HCT116 (cell line): ENCODE results near the gene FRMPD1.

Source experiments
- CEBPB ChIP-seq: IDR thresholded peaks from 2 replicates; pipeline ENCODE4 v1.6.1; 2012; ENCODE audit warnings: low read depth
- CTCF ChIP-seq, 3 experiments: fragments of 200-600 bp in 1 of 3; sonication (generic) in 1 of 3; IDR thresholded peaks in 2 of 3; conservative IDR thresholded peaks in 1 of 3; 2 replicates each; pipeline ENCODE4 v1.5.1; 2012 to 2017; ENCODE audit warnings: low read depth in 2 of 3, low read length in 2 of 3, antibody characterized with exemption in 1 of 3, borderline replicate concordance in 1 of 3, control low read depth in 1 of 3, mild to moderate bottlenecking in 1 of 3, mixed read lengths in 1 of 3, mixed run types in 1 of 3, moderate library complexity in 1 of 3; ENCODE audit not compliant: insufficient read depth in 1 of 3
- EGR1 ChIP-seq: IDR thresholded peaks from 2 replicates; pipeline ENCODE4 v1.6.1; 2012; ENCODE audit warnings: low read depth
- EZH2 ChIP-seq: fragments of 200-600 bp; sonication (generic); IDR thresholded peaks from 2 replicates; pipeline ENCODE4 v1.6.1; 2017; ENCODE audit warnings: antibody characterized with exemption, mixed run types
- EZH2phosphoT487 ChIP-seq: fragments of 200-600 bp; IDR thresholded peaks from 2 replicates; pipeline ENCODE4 v1.6.1; 2018; ENCODE audit warnings: antibody characterized with exemption, borderline replicate concordance
- MAX ChIP-seq: IDR thresholded peaks from 2 replicates; pipeline ENCODE4 v1.6.1; 2012
- POLR2A ChIP-seq: IDR thresholded peaks from 2 replicates; pipeline ENCODE4 v1.7.0; 2011; ENCODE audit warnings: borderline replicate concordance; ENCODE audit not compliant: insufficient read depth, insufficient read length; ENCODE audit errors: extremely low read depth
- SIN3A ChIP-seq: IDR thresholded peaks from 2 replicates; pipeline ENCODE4 v1.6.1; 2012; ENCODE audit warnings: low read depth
- SRF ChIP-seq: IDR thresholded peaks from 2 replicates; pipeline ENCODE4 v1.6.1; 2012; ENCODE audit warnings: low read depth
- TCF7L2 ChIP-seq: IDR thresholded peaks from 2 replicates; pipeline ENCODE4 v1.7.0; 2011; ENCODE audit warnings: borderline replicate concordance, inconsistent platforms; ENCODE audit not compliant: insufficient read depth, insufficient read length; ENCODE audit errors: extremely low read depth
- YY1 ChIP-seq: IDR thresholded peaks from 2 replicates; pipeline ENCODE4 v1.6.1; 2011; ENCODE audit warnings: low read length, low read depth, moderate library complexity, mild to moderate bottlenecking; ENCODE audit not compliant: insufficient replicate concordance; ENCODE audit errors: extremely low read depth
- ZFX ChIP-seq: fragments of 450-650 bp; IDR thresholded peaks from 2 replicates; pipeline ENCODE4 v1.6.1; 2017
- TF ChIP-seq, protein P1 (sequence below): IDR thresholded peaks from 2 replicates; pipeline ENCODE4 v1.6.1; 2012; ENCODE audit warnings: low read depth
- TF ChIP-seq, protein P2 (sequence below): IDR thresholded peaks from 2 replicates; pipeline ENCODE4 v1.6.1; 2011; ENCODE audit warnings: mild to moderate bottlenecking, low read length, moderate library complexity; ENCODE audit not compliant: insufficient replicate concordance; ENCODE audit errors: extremely low read depth

GRCh38 chr9:37694355-37694754 is 43.6 kb downstream of the FRMPD1 start:
- no peak for TF ChIP-seq CTCF (IDR thresholded peaks at IDR 0.05 in 2 of 3, conservative IDR thresholded peaks at IDR 0.05 in 1 of 3; ENCODE audit: borderline replicate concordance in 1 of 3, insufficient read depth in 1 of 3, low read depth in 2 of 3, low read length in 2 of 3)
- no peak for TF ChIP-seq POLR2A
- no peak for TF ChIP-seq SRF
- no peak for TF ChIP-seq EZH2phosphoT487
- TF ChIP-seq EZH2: no peak
- TF ChIP-seq TCF7L2: no peak
- TF ChIP-seq, protein P1, sequence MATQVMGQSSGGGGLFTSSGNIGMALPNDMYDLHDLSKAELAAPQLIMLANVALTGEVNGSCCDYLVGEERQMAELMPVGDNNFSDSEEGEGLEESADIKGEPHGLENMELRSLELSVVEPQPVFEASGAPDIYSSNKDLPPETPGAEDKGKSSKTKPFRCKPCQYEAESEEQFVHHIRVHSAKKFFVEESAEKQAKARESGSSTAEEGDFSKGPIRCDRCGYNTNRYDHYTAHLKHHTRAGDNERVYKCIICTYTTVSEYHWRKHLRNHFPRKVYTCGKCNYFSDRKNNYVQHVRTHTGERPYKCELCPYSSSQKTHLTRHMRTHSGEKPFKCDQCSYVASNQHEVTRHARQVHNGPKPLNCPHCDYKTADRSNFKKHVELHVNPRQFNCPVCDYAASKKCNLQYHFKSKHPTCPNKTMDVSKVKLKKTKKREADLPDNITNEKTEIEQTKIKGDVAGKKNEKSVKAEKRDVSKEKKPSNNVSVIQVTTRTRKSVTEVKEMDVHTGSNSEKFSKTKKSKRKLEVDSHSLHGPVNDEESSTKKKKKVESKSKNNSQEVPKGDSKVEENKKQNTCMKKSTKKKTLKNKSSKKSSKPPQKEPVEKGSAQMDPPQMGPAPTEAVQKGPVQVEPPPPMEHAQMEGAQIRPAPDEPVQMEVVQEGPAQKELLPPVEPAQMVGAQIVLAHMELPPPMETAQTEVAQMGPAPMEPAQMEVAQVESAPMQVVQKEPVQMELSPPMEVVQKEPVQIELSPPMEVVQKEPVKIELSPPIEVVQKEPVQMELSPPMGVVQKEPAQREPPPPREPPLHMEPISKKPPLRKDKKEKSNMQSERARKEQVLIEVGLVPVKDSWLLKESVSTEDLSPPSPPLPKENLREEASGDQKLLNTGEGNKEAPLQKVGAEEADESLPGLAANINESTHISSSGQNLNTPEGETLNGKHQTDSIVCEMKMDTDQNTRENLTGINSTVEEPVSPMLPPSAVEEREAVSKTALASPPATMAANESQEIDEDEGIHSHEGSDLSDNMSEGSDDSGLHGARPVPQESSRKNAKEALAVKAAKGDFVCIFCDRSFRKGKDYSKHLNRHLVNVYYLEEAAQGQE: no peak
- TF ChIP-seq YY1: no peak
- no peak for TF ChIP-seq SIN3A
- TF ChIP-seq CEBPB: no peak
- TF ChIP-seq ZFX: no peak
- TF ChIP-seq EGR1: no peak
- TF ChIP-seq, protein P2, sequence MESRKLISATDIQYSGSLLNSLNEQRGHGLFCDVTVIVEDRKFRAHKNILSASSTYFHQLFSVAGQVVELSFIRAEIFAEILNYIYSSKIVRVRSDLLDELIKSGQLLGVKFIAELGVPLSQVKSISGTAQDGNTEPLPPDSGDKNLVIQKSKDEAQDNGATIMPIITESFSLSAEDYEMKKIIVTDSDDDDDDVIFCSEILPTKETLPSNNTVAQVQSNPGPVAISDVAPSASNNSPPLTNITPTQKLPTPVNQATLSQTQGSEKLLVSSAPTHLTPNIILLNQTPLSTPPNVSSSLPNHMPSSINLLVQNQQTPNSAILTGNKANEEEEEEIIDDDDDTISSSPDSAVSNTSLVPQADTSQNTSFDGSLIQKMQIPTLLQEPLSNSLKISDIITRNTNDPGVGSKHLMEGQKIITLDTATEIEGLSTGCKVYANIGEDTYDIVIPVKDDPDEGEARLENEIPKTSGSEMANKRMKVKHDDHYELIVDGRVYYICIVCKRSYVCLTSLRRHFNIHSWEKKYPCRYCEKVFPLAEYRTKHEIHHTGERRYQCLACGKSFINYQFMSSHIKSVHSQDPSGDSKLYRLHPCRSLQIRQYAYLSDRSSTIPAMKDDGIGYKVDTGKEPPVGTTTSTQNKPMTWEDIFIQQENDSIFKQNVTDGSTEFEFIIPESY: no peak
- no peak for TF ChIP-seq MAX
